Epithelial cell of esophagus (primary cell): Measurements from ENCODE around the gene NOTO.

Experiments
- DNase-seq: peaks from one replicate; pipeline ENCODE4 v3.0.0; 2010; ENCODE audit warnings: low read depth
- H3K4me3 ChIP-seq: 2 replicates; pipeline ENCODE4 v1.5.1; 2011; ENCODE audit warnings: mild to moderate bottlenecking, low read length, control low read depth
- CTCF ChIP-seq: IDR thresholded peaks from 2 replicates; pipeline ENCODE4 v1.5.1; 2011; ENCODE audit warnings: low read depth, mild to moderate bottlenecking, low read length, control low read depth, inconsistent platforms; ENCODE audit not compliant: insufficient read depth; ENCODE audit errors: missing control alignments

The NOTO gene

GRCh38 chr2:73235315-73236028 is 33.1 kb downstream of the NOTO start:
- peak overlapping the region; percentile 83 for H3K4me3 ChIP-seq
- TF ChIP-seq CTCF, result no peak
- DNase-seq, result no peak

GRCh38 chr2:73237168-73237567 is 34.8 kb downstream of the NOTO start:
- DNase-seq, result no peak
- no peak overlapping the region for H3K4me3 ChIP-seq
- TF ChIP-seq CTCF, result no peak

- no peak for TF ChIP-seq CTCF
- no peak overlapping the region for H3K4me3 ChIP-seq
- DNase-seq, result no peak
Observed at GRCh38 chr2:73238149-73238548, 35.8 kb downstream of the NOTO start.

- TF ChIP-seq CTCF, result no peak
- DNase-seq, result no peak
Observed at GRCh38 chr2:73238976-73239375, 36.6 kb downstream of the NOTO start.

GRCh38 chr2:73239776-73240175 is 37.4 kb downstream of the NOTO start:
- no peak for DNase-seq
- H3K4me3 ChIP-seq, result no peak overlapping the region
- TF ChIP-seq CTCF, result no peak

More at GRCh38 chr2:73238976-73239375, 36.6 kb downstream of the NOTO start:
- H3K4me3 ChIP-seq, result no peak overlapping the region

GRCh38 chr2:73243884-73244570 is 41.7 kb downstream of the NOTO start:
- no peak for TF ChIP-seq CTCF
- peak; percentile 90 for DNase-seq
- H3K4me3 ChIP-seq, result no peak overlapping the region
